HG03045 (cell line): Measurements from ENCODE around the gene CEACAM21.

Experiments
- ATAC-seq: cut with Tn5 transposase; IDR thresholded peaks from one replicate; pipeline ENCODE4 v1.9.1; 2021; ENCODE audit warnings: mild to moderate bottlenecking, moderate library complexity; ENCODE audit not compliant: unreplicated experiment

Gene CEACAM21

DNA sequence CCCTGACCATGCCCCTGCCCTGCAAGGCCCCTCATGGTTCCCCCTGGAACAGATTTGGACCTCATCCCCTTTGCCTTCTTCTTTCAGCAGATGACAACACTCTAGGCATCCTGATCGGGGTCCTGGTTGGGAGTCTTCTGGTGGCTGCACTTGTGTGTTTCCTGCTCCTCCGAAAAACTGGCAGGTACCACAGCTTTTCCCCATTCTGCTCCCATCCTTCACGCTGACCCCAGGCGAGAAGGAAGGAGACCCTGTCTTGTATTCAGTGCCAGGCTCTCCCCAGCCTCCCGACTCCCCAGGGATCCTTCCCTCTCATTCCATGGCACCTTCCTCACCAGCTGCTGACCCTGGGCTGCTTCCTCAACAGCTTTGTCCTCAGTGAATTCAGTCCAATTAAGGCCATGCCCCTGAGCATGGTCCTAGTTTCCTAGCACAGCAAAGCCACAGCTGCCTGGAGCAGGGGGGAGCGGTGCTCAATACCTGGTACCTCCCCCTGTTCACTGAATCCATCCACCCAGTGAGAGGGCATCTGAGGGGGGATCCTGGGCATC, 8.4 kb downstream of the CEACAM21 start:
- ATAC-seq: no peak

DNA sequence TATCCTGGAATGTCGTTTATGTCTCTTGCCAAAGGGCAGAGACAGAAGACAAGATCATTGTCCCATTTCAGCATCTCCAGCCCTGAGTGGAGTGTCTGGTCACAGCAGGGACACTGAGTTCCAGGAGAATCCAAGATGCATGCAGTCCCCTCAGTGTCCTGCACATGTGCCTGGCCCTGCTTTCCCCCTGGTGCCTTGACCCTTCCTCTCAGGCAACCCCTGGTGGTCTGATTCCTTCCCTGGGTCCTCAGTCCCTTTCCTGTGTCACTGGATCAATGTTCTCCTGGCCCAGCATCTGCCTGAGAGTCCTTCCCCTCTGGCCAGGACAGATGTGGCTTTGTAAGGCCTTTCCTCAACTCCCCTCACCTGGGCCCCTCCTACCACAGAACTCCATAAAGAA, 9.0 kb downstream of the CEACAM21 start:
- no peak for ATAC-seq

DNA sequence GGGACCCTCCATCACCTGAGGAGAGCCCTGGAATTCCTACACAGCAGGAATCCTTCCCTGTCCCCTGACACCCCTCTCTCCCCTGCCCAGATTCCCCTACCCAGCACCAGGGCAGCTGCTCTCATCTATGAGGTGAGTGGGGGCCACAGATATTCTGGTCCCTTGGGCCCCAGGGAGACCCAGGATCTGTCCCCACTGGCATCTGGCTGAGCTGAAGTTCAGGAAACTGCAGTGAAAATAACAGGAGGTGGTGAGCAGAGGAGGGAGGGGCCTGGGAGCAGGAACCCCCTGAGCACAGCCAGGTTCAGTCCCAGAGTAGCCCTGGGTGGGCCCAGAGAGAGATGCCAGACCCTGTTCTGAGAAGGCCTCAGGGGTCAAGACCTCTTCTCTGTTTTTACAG, 10.1 kb downstream of the CEACAM21 start:
- ATAC-seq: no peak

DNA sequence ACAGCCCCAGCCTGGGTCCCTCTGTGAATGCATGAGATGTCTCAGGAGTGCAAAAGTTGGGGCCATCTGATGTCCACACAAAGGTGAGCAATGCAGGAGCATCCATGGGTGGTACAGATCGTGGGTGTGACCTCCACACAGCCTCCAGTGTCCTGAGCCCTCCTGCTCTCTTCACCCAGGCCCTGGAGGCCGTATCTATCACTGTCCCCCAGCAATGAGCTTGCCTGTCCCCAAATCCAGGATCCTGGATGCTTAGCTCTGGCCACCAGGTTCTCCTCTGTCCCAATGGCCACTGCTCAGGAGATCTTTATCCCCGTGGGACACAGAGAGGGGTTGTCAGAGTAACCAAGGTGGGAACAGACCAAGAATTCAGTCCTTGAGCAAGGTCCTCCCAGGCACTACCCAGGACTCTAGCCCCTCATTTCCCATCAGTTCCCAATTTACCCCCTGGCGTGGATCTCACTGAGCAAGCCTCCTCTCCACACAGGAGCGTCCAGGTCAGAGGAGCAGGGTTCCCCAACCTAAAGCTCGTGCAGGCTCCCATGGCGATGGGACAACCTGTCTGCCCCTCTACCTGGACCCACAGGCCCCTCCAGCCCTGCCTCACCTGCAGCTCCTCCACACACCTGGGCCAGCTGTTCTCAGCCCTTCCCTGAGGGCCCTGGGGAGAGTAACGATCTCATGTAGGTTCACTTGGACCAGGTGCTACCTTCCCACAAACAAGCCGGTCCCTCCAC, 11.3 kb downstream of the CEACAM21 start:
- no peak for ATAC-seq

DNA sequence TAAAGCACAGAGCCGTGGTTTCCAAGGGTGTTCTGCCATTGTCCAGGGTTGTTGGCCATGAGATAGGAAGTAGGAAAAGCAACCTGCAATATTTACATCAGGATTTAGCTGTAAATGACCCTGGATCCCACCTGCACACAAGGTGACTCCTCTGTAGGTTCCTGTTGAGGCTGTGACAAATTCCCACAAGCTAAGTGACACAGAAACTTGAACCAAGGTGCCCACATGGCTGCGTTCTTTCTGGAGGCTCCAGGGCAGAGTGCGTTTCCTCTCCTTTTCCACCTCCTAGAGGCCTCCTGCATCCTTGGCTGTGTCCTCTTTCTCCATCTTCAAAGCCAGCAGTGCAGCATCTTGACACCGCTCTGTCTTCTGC, 11.9 kb downstream of the CEACAM21 start:
- no peak for ATAC-seq

DNA sequence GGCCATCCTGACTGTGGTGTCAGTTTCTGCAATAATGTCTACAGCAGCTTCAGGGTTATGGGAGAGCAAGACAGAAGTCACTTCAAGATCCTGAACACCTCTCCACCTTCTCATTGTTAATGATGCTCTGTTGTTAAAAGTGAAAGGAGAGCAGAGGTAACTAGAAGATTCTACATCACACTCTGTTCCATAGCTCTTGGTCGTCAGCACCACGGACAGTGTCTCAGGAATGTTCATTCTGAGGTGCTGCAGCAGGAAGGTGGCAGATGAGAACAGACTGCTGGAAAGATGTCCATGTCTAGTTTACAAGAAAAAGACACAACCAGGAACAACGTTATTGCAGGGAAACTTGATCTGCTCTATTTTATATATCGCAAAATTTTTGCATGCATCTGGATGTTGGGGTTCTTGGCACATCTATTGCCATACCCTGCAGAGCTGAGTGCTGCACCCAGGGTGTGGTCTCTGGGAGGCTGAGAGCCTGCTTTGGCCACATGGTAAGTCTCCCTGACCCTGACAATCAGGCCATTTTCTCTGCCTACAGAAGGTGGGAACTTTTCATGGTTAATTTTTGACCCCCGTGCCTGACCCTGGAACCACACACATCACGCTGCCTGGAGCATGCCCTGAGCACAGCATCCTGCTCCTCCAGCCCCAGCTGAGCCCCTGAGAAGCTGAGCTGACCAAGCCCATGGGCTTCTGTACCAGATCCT, 12.7 kb downstream of the CEACAM21 start:
- ATAC-seq: no peak

DNA sequence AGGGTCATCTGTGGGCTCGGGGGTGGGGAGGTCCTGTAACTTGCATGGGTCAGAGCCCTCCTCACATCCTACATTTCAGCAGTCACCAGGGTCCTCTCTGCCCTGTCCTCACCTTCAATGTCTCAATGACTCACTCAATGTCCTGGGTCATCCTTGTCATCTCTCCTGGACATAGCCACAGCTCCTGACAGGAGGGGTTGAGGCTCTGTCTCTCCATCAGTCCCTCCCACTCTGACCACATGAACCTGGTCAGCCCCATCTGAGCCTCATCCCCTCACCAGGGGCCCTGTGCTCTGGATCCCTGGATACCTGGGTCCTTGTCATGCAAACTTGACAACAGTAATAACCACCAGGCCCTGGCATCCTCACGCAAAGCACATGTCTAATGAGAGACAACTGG, 13.4 kb downstream of the CEACAM21 start:
- no peak for ATAC-seq

DNA sequence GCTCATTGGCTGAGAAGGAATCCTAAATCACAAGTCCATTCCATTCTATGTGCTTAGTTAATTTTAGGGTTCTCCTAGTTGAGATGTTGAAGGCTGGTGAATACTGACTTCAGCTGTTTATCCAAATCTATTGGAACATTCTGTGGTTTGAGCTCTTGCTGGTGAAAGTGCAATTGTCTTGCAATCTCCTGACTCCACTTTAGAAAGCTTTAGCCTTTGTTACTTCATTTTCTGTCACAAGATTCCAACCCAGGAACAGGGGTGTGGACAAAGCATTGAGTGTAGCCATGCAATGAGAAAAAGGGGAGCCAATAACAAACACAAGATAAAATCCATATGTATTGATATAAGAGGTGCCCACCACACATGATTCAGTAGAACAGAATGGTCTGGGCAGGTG, 15.0 kb downstream of the CEACAM21 start:
- ATAC-seq: no peak

DNA sequence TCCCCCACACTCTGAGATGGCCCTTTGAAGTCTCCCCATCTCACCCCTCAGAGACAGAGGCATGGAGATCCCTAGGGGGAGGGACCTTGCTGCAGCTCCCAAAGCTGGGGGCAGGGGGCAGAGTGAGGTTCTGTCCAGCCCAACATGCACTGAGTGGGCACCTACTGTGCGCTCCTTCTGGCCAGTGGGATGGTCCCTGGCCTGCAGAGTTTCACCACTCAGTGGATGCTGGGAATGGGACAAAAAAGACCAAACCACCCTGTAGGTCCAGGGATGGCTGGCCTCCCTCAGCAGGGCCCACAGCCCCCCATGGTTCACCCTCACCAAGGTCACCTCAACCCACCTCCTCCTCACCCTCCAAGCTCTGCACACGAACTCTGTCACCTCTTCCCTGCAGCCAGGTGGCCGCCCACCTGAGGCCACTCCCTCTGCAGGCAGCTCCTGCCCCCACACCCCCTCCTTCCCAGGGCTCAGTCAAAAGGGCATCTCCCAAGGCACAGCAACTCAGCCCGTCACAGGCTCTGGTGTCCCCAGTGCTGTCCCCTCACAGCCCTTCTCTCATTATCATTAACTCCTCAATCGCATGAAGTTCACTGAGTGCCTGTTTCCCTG, 16.1 kb downstream of the CEACAM21 start:
- ATAC-seq: no peak

DNA sequence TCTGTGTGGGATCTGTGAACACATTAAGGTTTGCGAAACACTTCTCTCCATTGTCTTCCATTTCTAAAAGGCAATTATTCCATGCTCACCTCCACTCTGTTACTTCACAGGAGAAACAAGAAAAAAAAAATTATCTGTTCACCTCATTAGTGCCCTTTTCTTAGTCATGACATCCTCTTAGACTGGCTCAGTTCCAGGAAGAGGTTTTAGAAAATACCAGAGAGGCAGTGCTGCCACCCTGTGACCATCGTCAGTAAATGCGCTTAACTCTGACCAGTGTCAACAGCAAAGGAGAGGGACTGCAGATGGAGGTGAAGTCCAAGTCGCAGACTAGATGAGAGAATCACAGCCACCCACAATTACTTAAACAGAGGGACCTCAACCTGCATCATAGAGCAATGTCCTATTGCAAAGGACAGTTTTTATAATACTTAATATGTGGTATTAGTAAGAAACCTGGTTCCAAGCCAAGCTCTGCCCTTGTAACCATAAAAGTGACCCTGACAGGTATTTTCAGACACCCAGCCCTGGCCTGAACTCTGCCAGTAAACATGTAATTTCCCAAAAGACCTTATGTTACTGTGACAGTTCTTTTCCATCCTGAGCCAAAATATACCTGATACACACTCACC, 19.4 kb downstream of the CEACAM21 start:
- no peak for ATAC-seq

DNA sequence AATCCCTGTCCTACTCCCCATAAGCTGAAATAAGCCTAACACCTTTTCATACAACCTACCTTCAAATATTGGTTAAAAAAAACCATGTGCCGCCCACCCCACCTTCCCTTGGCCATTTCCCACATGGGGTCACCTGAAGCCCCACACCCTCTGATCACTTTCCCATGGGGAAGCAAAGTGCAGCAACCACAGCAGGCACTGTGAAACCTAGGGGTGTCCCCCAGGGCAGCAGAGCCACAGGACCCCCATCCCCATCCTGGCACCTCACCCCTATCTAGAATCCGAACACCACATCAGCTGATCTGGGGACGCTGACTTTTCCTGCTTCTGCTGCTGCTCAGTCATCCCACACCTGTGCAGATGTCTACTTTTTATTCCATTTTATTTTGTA, 19.9 kb downstream of the CEACAM21 start:
- ATAC-seq: no peak

DNA sequence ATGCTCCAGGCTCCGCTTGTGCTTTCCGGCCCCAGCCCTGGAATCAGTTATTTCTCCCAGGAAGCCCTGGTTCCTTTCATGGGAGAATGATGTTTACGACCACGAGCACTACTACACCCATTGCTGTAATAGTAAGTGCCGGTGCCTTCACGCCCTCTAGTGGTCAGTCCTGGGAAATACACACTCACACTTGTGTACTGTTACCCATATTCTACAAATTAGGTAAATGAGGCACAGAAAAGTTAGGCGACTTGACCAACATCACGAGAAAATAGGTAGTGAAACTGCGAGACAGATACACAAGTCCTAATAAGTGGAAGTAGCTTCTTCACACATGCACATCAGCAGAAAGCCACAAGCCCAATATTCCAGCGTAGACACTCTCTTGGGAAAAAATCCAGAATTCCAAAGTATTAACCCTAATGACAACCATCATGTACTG, 21.7 kb downstream of the CEACAM21 start:
- ATAC-seq: no peak

DNA sequence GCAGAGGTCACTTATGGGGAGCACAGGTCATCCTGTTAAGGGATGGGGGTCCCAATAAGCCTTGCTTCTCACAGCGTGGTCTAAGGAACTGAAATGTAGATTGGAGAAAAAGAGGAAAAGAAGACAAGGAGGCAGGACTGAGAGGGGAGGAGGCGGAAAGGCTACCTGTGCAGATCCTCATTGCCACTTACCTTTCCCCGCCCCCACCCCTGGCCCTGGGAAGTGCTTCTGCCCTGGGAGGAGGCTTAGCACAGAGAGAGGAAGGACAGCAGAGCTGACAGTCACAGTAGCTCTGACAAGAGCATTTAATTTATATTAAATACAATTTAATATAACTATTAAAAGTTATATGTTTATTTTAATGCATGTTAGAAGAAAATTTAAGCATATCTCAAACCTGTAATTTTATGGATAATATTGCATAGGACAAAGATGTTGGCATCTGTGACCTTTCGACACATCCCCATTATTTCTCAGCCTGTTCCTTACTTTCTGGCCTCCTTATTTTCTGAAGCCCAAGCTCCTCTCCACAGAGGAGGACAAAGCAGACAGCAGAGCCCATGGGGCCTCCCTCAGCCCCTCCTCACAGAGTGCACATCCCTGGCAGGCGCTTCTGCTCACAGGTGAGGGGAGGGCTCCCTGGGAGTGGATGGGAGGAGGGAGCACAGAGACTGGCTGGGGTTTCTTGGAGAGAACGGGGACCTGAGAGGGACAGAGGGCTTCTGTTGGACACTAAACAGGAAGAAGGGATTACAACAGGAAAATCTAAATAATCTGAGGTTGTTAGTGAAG, 23.4 kb downstream of the CEACAM21 start:
- no peak for ATAC-seq

DNA sequence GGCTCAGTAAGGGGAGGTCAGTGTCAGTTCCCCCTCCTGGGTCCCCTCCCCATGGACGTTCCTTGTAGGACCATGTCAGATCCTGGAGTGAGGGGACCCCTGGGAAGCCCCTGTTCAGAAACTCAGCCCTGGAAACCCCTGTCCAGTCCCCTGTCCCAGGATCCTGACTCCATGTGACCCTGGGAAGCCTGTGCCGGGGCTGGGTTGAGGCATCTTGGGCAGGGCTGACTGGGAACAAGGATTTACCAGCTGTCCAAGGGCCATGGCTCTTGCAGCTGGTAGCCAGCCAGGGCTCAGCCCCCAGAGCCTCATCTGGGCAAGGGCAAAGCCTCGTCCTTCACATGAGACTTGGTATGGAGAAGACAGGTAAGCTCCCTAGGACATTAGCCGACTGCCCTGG, 25.8 kb downstream of the CEACAM21 start:
- no peak for ATAC-seq

DNA sequence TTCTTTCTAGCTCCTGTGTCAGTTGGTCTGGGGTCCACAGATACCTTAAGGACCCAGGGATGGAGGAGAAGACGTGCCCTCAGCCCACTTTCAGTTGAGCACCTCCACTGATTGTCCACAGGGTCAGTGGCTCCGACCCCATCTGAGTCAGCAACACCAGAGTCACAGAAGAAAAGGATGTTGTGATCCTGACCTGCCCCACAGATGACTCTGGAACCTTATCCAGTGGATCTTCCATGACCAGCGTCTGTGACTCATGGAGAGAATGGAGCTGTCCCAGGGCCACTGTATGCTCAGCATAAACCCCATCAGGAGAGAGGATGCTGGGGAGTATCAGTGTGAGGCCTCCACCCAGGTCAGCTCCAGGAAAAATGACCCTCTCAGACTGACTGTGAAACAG, 28.9 kb downstream of the CEACAM21 start:
- no peak for ATAC-seq

DNA sequence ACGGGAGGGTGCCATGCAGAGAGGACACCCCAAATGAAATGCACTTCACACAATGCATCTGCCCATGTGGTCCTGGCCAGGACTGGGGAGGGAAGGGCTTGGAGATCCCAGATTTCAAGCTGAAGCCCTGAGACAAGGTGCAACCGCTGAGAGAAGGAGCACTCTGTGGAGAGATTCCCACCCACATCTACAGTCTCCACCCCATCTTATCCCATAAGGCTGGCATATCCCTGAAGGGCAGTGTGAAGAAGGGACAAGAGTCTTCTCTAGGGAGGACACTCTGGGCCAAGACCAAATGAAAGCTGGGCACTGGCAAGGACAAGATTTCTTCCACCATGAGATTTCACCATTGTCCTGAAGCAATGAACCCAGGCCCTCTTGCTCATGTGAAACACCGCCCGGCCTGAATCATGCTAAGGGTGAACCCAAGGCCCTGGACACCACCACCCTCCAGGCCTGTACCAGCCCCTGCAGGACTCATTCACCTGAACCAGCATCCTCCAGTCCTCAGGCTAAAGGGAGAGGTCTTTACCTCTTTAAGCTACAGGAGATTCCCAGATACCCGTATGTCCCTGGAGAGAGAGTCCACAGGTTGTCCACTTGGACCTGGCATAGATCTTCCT, 30.4 kb downstream of the CEACAM21 start:
- no peak for ATAC-seq

DNA sequence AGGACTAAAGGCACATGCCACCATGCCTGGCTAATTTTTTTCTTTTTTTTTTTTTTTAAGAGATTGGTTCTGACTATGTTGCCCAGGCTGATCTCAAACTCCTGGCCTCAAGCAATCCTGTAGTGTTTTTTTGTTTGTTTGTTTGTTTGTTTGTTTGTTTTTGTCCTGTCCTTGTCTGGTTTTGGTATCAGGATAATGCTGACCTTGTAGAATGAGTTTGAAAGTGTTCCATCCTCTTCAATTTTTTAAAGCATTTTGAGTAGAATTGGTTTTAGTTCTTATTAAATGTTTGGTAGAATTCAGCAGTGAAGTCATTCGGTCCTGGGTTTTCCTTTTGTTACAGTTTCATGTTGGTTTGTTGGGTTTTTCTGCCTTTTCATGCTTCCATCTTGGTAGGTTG, 31.7 kb downstream of the CEACAM21 start:
- no peak for ATAC-seq

DNA sequence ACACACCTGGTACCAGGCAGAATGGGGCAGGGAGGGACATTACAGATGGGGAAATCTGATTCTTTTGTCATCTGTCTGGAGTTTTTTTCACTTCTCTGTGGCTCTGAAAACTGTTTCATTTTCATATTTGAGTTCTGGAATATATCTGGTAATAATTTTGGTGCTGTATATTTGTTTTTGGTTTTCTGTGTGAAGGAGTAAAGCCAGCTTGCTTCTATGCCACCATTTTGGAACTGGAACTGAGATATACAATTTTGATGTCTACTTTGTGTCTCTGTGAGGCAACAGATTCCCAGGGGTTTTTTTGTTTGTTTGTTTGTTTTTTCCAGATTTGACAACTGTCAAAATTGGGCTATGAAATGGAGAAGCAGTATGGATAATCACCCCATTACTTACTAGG, 34.8 kb downstream of the CEACAM21 start:
- no peak for ATAC-seq

DNA sequence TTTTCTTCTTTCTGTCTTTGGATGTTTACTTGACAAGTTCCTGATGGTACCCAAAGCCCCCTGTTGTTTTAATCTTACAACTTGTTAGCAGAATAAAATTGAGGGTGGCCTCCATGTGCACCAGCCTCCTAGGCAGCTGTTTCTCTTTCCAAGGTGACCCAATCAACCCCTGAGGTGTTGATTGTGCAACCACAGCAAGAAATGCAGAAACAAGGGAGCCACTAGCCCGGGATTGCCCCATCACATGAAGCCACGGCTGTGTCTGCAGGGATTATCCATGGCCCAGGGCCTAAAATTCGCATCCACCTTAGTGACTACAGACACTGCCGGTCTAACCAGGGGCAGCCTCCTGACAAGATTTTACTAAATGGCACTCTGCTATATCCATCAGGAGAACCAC, 36.5 kb downstream of the CEACAM21 start:
- ATAC-seq: no peak

DNA sequence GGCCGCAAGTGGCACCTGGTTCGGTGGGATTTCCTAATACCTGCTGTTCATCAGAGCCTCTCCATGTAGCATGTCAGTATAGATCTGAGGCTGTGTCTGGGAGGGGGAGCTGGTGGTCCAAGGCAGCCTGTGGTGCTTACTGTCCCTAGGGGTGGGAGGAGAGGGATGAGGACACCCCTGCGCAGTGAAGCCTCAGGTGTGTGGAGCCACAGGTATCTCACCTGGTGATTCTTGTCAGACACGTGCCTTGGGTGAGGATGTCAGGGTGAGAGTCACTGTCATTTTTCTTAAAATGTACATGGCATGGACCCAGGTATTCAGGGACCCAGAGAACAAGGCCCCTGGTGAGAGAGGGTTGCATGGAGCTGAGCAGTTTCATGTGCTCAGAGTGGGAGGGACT, 39.2 kb downstream of the CEACAM21 start:
- no peak for ATAC-seq
